Right hindlimb (tissue), 1 donor: Measurements from ENCODE around the gene BRPF3.

Experiments used
- DNase-seq: peaks from one replicate; pipeline ENCODE4 v3.0.0-alpha.2; 2018

BRPF3 gene

GRCh38 chr6:36196113-36196879 lies at the start of gene BRPF3:
Gene BRPF3, plus strand, starts transcription at chr6:36196744. Its CDS starts 3,579 bp downstream, at chr6:36200323.
- DNase-seq = peak; percentile 93

GRCh38 chr6:36147294-36147693 lies 49.2 kb upstream of the BRPF3 start:
- no peak for DNase-seq

GRCh38 chr6:36149476-36149875 lies 47.1 kb upstream of the BRPF3 start:
- no peak for DNase-seq

GRCh38 chr6:36150283-36150682 lies 46.3 kb upstream of the BRPF3 start:
- no peak for DNase-seq

- no peak for DNase-seq
Measured at GRCh38 chr6:36154286-36154685, 42.3 kb upstream of the BRPF3 start.

GRCh38 chr6:36155662-36156061 lies 40.9 kb upstream of the BRPF3 start:
- no peak for DNase-seq

GRCh38 chr6:36160147-36160760 lies 36.3 kb upstream of the BRPF3 start:
- no peak for DNase-seq

- no peak for DNase-seq
Measured at GRCh38 chr6:36169023-36170007, 27.2 kb upstream of the BRPF3 start.

GRCh38 chr6:36170704-36171103 lies 25.8 kb upstream of the BRPF3 start:
- no peak for DNase-seq

- no peak for DNase-seq
Measured at GRCh38 chr6:36171573-36171972, 25.0 kb upstream of the BRPF3 start.

- DNase-seq = no peak
Measured at GRCh38 chr6:36177166-36177565, 19.4 kb upstream of the BRPF3 start.

GRCh38 chr6:36178544-36178943 lies 18.0 kb upstream of the BRPF3 start:
- DNase-seq = no peak

- no peak for DNase-seq
Measured at GRCh38 chr6:36180126-36180525, 16.4 kb upstream of the BRPF3 start.

GRCh38 chr6:36184311-36184710 lies 12.2 kb upstream of the BRPF3 start:
- no peak for DNase-seq

GRCh38 chr6:36186199-36186598 lies 10.3 kb upstream of the BRPF3 start:
- no peak for DNase-seq

GRCh38 chr6:36187446-36187845 lies 9.1 kb upstream of the BRPF3 start:
- no peak for DNase-seq

GRCh38 chr6:36195471-36196112 lies 952 bp upstream of the BRPF3 start:
- DNase-seq = no peak

GRCh38 chr6:36196880-36197548 lies 470 bp downstream of the BRPF3 start:
- DNase-seq = peak; percentile 99

- DNase-seq = no peak
Measured at GRCh38 chr6:36197739-36198221, 1.2 kb downstream of the BRPF3 start.

GRCh38 chr6:36198986-36199385 lies 2.4 kb downstream of the BRPF3 start:
- DNase-seq = no peak

GRCh38 chr6:36200154-36200891 lies 3.8 kb downstream of the BRPF3 start:
- no peak for DNase-seq
